ENCODE results near the gene LAMP1.

Gene LAMP1

GRCh38 chr13:113350938-113351335 is 53.9 kb downstream of the LAMP1 start:
- TF ChIP-seq CTCF (IDR thresholded peaks at IDR 0.05; ENCODE audit: extremely low read depth, insufficient read depth, missing control alignments) = no peak
- DNase-seq (ENCODE audit: low spot score) = no peak
- in situ Hi-C loops (cut with MboI; ENCODE audit: low pct_unique_long_range_greater_than_20kb, low sequenced_read_pairs, unreplicated experiment) = no loop called here

GRCh38 chr13:113351514-113352026 is 54.5 kb downstream of the LAMP1 start:
- in situ Hi-C loops (cut with MboI; ENCODE audit: low pct_unique_long_range_greater_than_20kb, low sequenced_read_pairs, unreplicated experiment) = no loop called here
- no peak for TF ChIP-seq CTCF (IDR thresholded peaks at IDR 0.05; ENCODE audit: extremely low read depth, insufficient read depth, missing control alignments)
- DNase-seq (ENCODE audit: low spot score) = no peak

GRCh38 chr13:113353254-113353653 is 56.2 kb downstream of the LAMP1 start:
- in situ Hi-C loops (cut with MboI; ENCODE audit: low pct_unique_long_range_greater_than_20kb, low sequenced_read_pairs, unreplicated experiment) = no loop called here
- TF ChIP-seq CTCF (IDR thresholded peaks at IDR 0.05; ENCODE audit: extremely low read depth, insufficient read depth, missing control alignments) = no peak
- no peak for DNase-seq (ENCODE audit: low spot score)

- no peak for TF ChIP-seq CTCF (IDR thresholded peaks at IDR 0.05; ENCODE audit: extremely low read depth, insufficient read depth, missing control alignments)
- DNase-seq (ENCODE audit: low spot score) = no peak
- in situ Hi-C loops (cut with MboI; ENCODE audit: low pct_unique_long_range_greater_than_20kb, low sequenced_read_pairs, unreplicated experiment) = no loop called here
Measured at GRCh38 chr13:113354831-113355610, 58.0 kb downstream of the LAMP1 start.

GRCh38 chr13:113355621-113356020 is 58.6 kb downstream of the LAMP1 start:
- DNase-seq (ENCODE audit: low spot score) = no peak
- in situ Hi-C loops (cut with MboI; ENCODE audit: low pct_unique_long_range_greater_than_20kb, low sequenced_read_pairs, unreplicated experiment) = no loop called here

GRCh38 chr13:113356596-113356995 is 59.6 kb downstream of the LAMP1 start:
- no peak for DNase-seq (ENCODE audit: low spot score)
- in situ Hi-C loops (cut with MboI; ENCODE audit: low pct_unique_long_range_greater_than_20kb, low sequenced_read_pairs, unreplicated experiment) = no loop called here

More at GRCh38 chr13:113355621-113356020, 58.6 kb downstream of the LAMP1 start:
- no peak for TF ChIP-seq CTCF (IDR thresholded peaks at IDR 0.05; ENCODE audit: extremely low read depth, insufficient read depth, missing control alignments)

More at GRCh38 chr13:113356596-113356995, 59.6 kb downstream of the LAMP1 start:
- TF ChIP-seq CTCF (IDR thresholded peaks at IDR 0.05; ENCODE audit: extremely low read depth, insufficient read depth, missing control alignments) = no peak

Measured in GM13977 (cell line).